GM12874 (cell line): ENCODE results near the gene MICAL3.

Source experiments
- CTCF ChIP-seq: IDR thresholded peaks from 2 replicates; pipeline ENCODE4 v1.5.1; 2011; ENCODE audit warnings: low read depth, mild to moderate bottlenecking, control low read depth, low read length, moderate library complexity; ENCODE audit not compliant: insufficient read depth

Gene MICAL3

GRCh38 chr22:17953147-17953546 is 71.2 kb downstream of the MICAL3 start:
- no peak for TF ChIP-seq CTCF

- TF ChIP-seq CTCF: no peak
These were observed 72.0 kb downstream of the MICAL3 start for GRCh38 chr22:17952273-17952801.

- no peak for TF ChIP-seq CTCF
These were observed 73.0 kb downstream of the MICAL3 start for GRCh38 chr22:17951315-17951714.

GRCh38 chr22:17950651-17951214 is 73.6 kb downstream of the MICAL3 start:
- TF ChIP-seq CTCF: no peak

GRCh38 chr22:17949642-17950473 is 74.5 kb downstream of the MICAL3 start:
- TF ChIP-seq CTCF: no peak

- TF ChIP-seq CTCF: no peak
These were observed 76.3 kb downstream of the MICAL3 start for GRCh38 chr22:17948101-17948500.

- TF ChIP-seq CTCF: no peak
These were observed 77.5 kb downstream of the MICAL3 start for GRCh38 chr22:17946662-17947367.
